ENCODE measurements around the gene ZNF621.
"Not testable (repeated sequence)": the region's sequence is repeated elsewhere in the genome, so short reads cannot be mapped to it uniquely, and the experiment has no call there.

The ZNF621 gene

GRCh38 chr3:40534283-40534682 is 9.5 kb downstream of the ZNF621 start:
- DNase-seq (ENCODE audit: low spot score), result no peak

- no peak for DNase-seq (ENCODE audit: low spot score)
Measured at GRCh38 chr3:40546816-40547215, 22.1 kb downstream of the ZNF621 start.

- no peak for DNase-seq (ENCODE audit: low spot score)
Measured at GRCh38 chr3:40550167-40550566, 25.4 kb downstream of the ZNF621 start.

DNA sequence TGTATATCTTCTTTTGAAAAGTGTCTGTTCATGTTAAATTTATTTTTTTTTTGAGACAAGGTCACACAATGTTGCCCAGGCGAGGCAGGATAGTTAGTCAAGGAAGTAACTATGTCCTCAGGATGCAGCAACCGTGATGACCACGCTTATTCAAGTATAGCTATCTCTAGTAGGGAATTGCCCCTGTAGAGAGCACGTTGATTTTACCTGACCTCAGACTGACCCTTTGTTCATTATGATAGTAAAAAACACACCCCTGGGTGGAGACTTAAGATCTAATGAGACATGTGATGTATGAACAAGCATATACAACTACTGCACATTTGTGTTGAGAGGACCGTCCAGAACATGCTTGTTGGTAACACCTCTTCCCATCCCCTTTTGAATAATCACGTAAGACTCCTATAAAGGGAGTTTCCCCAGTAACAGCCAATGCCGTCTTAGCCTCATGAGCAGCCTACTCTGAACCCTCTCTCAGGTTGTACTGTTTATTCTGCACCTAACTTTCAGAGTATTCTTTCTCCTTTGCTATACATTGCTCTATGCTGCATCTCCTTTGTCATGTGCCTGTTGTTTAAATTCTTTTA is 32.9 kb downstream of the ZNF621 start:
- no peak for DNase-seq (ENCODE audit: low spot score)

- DNase-seq (ENCODE audit: low spot score), result not testable (repeated sequence)
Measured at GRCh38 chr3:40562482-40562881, 37.7 kb downstream of the ZNF621 start.

DNA sequence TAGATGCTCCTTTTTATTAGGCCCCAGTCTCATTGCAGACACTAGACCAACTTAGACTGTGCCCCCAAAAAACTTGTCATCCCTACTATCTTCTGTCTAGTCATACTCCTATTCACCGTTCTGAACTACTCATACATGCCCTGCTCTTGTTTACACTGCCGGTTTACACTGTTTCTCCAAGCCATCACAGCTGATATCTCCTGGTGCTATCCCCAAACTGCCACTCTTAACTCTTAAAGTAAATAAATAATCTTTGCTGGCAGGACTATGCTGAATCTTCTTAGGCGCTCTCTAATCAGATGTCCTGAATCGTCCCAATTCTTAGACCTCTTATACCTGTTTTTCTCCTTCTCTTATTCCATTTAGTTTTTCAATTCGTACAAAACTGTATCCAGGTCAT is 40.9 kb downstream of the ZNF621 start:
- not testable (repeated sequence) for DNase-seq (ENCODE audit: low spot score)

DNA sequence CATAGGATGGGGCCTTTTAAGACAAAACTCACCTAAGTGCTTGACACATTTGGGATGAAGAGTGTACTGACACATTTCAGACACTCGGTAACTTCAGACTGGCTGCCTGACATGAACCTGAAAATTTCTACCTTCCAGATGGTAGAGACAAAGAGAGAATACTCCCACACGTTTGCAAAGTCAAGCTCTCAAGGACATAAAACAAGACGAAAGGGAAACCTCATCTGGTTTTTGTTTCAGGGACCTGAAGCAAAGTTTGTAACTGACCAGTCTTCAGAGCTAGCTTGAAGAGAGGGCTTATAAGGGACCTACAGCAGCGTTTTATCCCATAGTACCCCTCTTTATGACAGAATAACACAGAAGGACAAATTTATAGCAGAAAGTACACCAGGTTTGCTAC is 41.9 kb downstream of the ZNF621 start:
- DNase-seq (ENCODE audit: low spot score), result no peak

DNA sequence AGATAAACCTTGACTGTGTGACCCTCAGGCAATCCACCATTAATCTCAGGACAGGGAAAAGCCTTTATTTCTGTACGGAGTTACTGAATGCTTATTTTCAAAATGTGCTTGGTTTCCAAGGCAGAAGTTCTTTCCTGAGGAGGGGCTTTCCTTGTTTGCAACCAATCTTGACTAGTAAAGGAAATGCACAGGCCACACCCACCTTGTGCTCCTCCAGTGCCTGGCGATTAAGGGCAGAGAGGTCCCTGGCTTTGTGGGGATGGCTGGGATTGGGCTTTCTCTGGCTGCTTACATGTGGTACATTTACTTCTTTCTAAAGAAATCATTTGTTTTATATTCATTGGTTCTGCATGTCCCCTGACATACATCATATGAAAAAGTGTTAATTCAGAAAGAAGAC is 47.8 kb downstream of the ZNF621 start:
- DNase-seq (ENCODE audit: low spot score), result no peak

- no peak for DNase-seq (ENCODE audit: low spot score)
Measured at GRCh38 chr3:40574050-40574449, 49.3 kb downstream of the ZNF621 start.

DNA sequence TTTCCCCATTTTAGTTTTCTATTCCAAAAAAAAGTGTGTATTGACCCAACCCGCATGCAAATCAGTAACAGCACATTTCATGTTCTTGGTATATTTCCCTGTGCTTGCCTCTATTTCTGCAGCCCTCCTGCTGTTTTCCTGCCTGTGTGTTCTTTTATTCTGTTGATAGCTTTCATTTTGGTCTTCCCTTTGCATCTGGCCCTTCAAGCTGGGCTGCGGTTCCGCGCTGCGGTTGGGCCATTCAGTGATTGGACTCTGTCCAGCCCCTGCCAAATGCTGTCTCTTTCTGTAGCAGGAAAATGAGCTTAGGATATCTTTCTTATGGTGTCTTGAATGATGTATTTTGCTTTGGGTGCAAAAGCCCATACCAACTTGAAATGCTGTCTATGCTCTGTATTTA is 49.9 kb downstream of the ZNF621 start:
- peak; percentile 45 for DNase-seq (ENCODE audit: low spot score)

GRCh38 chr3:40576396-40576795 is 51.6 kb downstream of the ZNF621 start:
- DNase-seq (ENCODE audit: low spot score), result no peak

GRCh38 chr3:40580494-40581091 is 55.8 kb downstream of the ZNF621 start:
- peak; percentile 84 for DNase-seq (ENCODE audit: low spot score)

DNA sequence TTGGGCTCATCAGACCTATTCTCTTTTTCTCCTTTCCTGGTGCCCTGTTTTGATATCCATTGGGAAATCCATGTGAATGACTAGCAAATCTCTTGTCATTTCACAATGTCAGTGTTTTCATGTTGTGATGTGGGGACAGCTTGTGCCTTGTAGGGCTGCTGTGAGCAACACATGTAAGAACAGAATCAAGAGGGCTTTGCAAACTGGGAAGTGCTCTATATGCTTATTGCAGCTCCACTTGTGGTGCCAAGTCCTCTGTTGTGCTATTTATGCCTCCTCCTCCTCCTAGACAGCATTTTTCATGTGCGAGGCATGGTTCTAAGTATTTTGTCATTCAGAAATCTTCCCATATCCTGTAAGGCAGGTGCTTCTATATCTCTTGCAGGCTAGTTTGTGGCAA is 56.4 kb downstream of the ZNF621 start:
- peak; percentile 57 for DNase-seq (ENCODE audit: low spot score)

DNA sequence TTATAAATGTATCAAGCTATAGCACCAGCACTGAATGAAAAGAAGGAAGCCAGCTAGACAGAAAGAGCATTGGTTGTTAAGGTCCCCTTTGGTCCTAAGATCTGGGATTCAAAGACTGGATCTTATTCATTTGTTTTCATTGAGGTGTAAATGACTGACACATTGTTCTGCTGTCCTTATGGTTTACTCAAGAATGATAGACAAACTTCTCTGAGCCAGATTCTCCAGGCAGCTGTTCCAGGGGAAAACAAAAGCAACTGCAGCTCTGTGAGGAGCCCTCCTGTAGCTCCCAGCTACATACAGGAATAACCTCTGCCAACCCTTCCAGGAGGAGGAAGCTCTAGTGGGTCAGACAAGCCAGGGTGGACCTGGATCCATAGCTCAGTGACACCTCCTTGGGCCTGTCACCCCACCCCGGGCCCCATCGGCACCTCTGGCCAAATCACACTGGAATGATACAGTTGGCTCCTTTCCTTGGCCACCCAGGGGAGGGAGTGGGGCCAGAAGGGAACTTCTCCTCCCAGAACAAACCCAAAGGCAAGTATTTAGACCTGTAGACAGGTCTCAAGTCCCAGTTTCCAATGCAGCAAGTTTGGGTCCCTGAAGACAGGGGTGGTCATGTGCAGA is 57.8 kb downstream of the ZNF621 start:
- DNase-seq (ENCODE audit: low spot score), result no peak

DNA sequence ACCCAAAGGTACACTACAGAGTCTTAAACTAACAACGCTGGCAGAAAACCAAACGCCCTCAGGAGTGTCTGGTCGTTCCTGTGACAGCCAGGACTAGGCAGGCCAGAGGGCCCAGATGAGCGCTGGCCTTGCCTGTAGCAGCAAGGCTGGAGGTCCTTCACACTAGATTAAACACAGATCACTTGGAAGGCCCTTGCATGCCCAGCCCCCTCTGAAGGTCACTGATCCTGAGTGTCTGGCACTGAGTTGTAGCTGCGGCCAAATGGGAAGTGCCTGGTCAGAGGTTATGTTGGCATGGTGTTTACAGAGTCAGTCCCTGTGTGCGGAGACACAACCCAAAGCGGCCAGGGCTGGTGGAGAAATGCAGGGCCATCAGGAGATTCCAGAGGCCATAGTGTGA is 58.9 kb downstream of the ZNF621 start:
- DNase-seq (ENCODE audit: low spot score), result no peak

DNA sequence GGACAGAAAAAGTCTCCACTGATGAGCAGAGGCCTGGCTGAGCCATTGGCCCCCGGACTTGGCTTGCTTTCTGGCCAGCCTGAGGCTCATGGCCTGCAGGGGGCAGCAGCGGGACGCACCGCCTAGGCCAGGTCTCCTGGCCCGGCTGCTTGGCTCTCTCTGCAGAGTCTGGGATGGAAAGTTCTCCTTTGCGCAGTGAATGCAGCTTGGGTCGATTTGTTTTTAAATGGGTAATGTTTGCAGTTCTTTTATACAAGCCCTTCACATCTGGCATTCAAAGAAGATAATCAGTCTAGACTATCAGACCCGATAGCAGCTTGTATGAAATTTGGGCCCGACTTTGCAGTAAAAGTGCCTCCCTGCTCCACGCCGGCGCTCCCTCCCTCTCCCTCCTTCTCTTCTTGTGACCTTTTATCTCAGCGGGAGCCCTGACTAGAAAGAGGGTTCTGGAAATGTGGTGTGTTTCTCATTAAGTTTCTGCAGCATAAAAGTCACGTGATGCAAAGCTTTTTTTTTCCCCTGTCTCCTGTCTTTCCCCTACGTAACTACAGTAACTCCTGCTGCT is 59.9 kb downstream of the ZNF621 start:
- peak; percentile 92 for DNase-seq (ENCODE audit: low spot score)

- DNase-seq (ENCODE audit: low spot score), result no peak
Measured at GRCh38 chr3:40585381-40586016, 60.7 kb downstream of the ZNF621 start.

DNA sequence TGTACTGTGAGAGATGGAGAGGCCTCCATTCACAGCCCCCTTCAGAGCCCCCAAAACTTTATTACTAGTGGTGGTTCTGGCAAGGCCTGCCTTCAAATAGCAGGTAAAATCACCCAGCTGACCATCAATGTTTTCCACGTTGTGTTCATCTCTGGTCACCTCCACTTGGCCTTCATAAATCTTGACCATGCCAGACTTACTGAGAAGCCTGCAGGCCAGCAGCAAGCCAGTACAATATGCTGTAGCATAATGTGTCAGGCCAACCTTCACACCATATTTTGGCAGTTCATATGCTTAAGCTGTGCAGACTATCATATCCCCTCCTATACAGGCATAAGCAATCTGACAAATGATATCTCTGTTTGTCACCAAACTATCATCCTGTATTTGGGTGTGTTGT is 62.1 kb downstream of the ZNF621 start:
- DNase-seq (ENCODE audit: low spot score), result no peak

DNA sequence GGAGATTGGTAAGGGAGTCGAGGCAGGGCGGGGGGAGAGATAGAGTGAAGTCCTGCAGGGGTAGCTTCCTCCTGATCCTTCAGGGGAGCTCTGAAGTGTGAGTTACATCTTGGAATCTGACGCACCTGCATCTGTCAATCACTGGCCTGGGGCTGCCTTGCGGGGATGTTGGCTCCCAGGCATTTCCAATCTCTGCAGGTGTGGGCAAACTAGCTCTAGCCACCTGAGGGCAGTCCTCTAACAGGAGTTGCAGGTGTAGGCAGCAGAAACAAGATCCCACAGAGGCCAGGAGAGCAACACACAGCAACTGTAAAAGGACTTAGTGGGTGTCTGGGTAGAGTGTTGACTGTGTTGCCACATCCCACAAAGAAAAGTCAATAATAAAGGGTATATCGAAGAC is 63.6 kb downstream of the ZNF621 start:
- DNase-seq (ENCODE audit: low spot score), result no peak

All from Ammon's horn (tissue), 1 donor.